ENCODE data around the gene COL2A1. TPM values are rescaled to one million over a fixed set of nuclear protein-coding genes. Genes with fewer than 3 reads are reported as not detected.

Gene COL2A1
- total RNA-seq, 2 experiments from 2014 or later = not detected

DNA sequence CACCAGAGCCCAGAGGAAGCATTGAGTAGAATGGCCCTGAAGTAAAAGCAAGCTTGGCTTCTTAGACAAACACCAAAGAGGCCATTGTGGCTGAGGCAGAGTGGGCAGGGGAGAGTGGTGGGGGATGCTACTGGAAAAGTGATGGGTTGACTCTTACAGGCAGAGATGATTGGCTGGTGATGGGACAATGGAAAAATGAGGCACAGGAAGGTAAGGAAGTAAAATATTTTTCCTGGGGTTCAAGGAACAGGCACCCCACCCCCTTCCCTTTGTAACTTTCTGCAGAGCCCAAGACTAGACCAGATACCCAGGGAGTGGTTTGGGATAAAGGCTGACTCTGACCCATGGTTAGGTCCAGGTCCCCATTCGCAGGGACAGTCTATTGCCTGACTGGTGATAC is 34.9 kb upstream of the COL2A1 start:
- ChIA-PET CTCF (no interaction called here), POLR2A (no interaction called here)
- DNase-seq = no peak
- Mint-ChIP-seq H3K9me3 (no peaks in the 10 kb centered on the region), H3K4me3 (no peak overlapping the region), H3K36me3 (peaks cover 4% of the 10 kb centered on the region), H3K27ac (no peak overlapping the region), H3K4me1 (ENCODE audit: low read depth) (peaks cover 3% of the 10 kb centered on the region), H3K27me3 (no peaks in the 10 kb centered on the region)
- intact Hi-C loops (cut with micrococcal nuclease) = no loop called here

DNA sequence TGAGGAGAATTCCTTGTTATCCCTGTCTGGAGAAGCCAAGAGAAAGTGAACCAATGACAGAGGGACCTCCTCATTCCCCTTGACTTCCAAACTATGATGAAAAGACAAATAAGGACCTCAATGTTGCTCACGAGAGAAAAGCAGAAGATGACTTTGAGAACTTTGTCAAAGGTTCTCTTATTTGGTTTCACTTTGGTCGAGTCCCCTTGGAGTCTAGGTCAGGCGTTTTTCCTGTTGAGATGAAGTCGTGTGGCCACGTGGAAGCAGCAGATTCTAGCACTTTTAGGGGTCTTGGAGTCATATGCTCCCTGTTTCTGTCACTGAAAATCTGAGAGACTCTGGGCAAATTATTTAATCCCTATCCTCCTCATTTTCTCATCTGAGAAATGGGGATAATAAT is 33.8 kb upstream of the COL2A1 start:
- ChIA-PET CTCF (no interaction called here), POLR2A (no interaction called here)
- no peak overlapping the region for H3K4me3 Mint-ChIP-seq
- H3K27me3 Mint-ChIP-seq = no peaks in the 10 kb centered on the region
- no peaks in the 10 kb centered on the region for H3K36me3 Mint-ChIP-seq
- no peak overlapping the region for H3K27ac Mint-ChIP-seq
- H3K9me3 Mint-ChIP-seq = no peaks in the 10 kb centered on the region
- intact Hi-C loops (cut with micrococcal nuclease) = no loop called here
- H3K4me1 Mint-ChIP-seq (ENCODE audit: low read depth) = peaks cover 3% of the 10 kb centered on the region
- DNase-seq = no peak

DNA sequence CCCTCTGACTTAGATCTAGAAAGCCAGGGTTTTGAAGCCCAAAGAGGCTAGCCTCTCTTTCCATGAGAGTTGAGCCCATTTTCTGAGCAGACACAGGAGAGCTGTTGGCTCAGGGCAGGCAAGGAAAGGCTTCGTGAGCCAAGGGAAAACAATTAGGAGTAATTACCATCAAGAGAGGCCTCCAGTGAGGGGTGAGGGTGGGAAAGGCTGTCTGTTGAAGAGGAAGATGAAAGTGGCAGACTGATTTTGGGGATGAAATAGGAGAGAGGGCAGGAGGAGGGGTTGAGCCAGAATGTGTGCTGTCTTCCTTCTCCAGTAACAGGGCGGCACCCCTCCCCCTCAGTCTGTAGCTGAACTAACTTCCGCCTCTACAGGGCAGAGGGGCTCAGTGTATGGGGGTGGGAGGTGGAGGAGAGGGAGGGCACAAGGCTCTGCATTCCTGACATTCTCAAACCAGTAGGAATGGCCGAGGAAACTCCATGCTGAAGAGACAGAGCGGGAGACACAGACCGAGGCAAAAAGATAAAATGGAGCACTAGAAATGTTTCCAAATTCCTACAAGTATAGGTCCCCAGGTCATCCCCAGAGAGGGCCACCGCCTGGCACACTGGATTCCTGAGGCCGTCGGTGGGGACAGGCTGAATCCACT is 33.1 kb upstream of the COL2A1 start:
- intact Hi-C loops (cut with micrococcal nuclease) = no loop called here
- H3K4me1 Mint-ChIP-seq (ENCODE audit: low read depth) = peaks cover 3% of the 10 kb centered on the region
- H3K27me3 Mint-ChIP-seq = no peaks in the 10 kb centered on the region
- DNase-seq = no peak
- ChIA-PET POLR2A (no interaction called here), CTCF (interaction anchor here (1.2 kb wide), 1 partner anchor 127 kb away, joined by 3 read pairs; no protein-coding TSS in a partner anchor)
- H3K4me3 Mint-ChIP-seq = no peak overlapping the region
- H3K27ac Mint-ChIP-seq = no peak overlapping the region
- no peaks in the 10 kb centered on the region for H3K9me3 Mint-ChIP-seq
- H3K36me3 Mint-ChIP-seq = no peaks in the 10 kb centered on the region

DNA sequence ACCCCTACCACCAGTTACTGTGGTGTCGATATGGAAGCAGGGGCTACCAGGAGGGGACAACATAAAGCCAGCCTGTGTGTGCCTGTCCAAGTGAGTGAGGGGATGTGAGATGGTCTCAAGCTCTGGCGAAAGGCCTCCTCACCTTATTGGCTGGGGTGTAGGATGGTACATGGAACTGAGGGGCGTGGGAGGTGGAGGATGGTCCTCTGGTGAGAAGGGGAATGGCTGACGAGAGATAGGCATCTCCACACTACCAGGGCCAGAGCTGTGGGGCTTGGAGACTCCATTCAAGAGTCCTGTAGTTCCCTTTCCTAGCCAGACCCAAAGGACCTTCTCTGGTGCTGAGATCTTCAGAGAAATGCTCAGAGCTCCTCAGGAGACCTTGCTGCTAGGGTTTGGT is 32.5 kb upstream of the COL2A1 start:
- no peaks in the 10 kb centered on the region for H3K36me3 Mint-ChIP-seq
- no peak for DNase-seq
- ChIA-PET CTCF (interaction anchor here (1.2 kb wide), 1 partner anchor 128 kb away, joined by 3 read pairs; no protein-coding TSS in a partner anchor), POLR2A (no interaction called here)
- intact Hi-C loops (cut with micrococcal nuclease) = no loop called here
- no peaks in the 10 kb centered on the region for H3K27me3 Mint-ChIP-seq
- H3K9me3 Mint-ChIP-seq = no peaks in the 10 kb centered on the region
- no peak overlapping the region for H3K27ac Mint-ChIP-seq
- H3K4me1 Mint-ChIP-seq (ENCODE audit: low read depth) = peaks cover 3% of the 10 kb centered on the region
- no peak overlapping the region for H3K4me3 Mint-ChIP-seq

DNA sequence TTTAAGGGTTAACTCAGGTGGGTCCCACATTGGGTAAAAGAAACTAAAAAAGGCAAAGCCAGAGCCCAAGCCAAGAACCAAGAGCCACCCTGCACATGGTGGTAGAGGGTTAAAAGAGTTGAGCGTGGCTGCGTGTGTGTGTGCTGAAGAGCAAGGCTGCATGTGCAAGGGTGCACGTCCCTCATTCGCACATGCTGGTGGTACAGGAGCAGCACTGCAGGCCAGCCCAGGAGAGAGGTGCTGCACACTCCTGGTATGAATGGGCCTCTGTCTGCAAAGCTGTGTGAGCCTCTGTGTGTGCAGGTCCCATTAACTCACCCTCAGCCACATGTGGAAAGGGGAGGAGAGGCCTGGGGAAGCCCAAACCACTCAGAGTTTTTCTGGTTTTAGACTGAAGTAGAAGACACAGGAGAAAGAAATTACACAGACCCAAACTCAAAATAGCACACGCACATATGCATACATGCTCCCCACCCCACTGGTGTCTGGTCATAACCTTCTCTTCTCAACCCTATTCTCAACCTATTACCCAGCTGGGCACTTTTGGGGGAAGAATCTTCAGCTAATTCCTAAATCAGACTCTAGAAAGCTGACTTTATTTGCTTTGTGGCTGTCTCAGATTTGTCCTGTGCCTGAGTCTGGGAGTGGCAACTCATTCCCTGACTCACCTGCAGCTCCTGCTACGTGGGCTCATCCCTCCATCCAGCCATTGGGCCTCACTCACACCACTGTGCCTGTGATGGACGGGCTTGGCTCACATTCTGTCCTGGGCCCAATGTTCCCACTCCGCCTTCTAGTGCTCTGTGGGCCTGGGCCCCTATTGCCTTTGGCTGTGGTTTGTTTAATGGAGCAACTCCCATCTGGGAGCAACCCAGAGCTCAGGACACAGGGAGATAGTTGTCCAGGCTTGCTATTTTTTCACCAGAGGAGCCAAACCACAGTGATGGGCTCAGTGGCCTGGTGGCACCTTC is 30.8 kb upstream of the COL2A1 start:
- DNase-seq = no peak
- H3K4me3 Mint-ChIP-seq = no peak overlapping the region
- intact Hi-C loops (cut with micrococcal nuclease) = no loop called here
- peaks cover 3% of the 10 kb centered on the region for H3K4me1 Mint-ChIP-seq (ENCODE audit: low read depth)
- CTCF ChIA-PET = interaction anchor here (1.0 kb wide), 1 partner anchor 86 kb away, joined by 3 read pairs; no protein-coding TSS in a partner anchor
- no peak overlapping the region for H3K27ac Mint-ChIP-seq
- H3K27me3 Mint-ChIP-seq = no peaks in the 10 kb centered on the region
- POLR2A ChIA-PET = no interaction called here
- no peaks in the 10 kb centered on the region for H3K9me3 Mint-ChIP-seq
- H3K36me3 Mint-ChIP-seq = no peaks in the 10 kb centered on the region

DNA sequence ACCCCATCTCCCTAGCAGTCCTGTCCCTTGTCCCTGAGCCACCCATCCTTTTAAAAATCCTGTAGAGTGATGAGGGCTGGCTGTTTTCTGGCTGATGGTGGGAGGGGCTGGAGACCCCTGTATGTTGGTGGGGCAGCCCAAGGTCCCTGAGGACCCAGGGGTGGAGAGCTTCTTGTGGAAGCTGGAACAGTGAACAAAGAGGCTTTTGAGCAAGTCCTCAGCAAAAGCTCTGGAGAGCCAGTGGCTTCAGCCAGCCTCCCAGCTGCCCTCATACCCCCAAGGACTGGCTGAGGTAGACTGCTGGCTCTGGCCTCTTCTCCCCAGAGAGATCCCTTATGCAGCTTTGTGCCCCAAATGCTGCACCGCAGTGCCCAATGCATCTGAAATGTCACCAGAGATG is 29.2 kb upstream of the COL2A1 start:
- H3K27me3 Mint-ChIP-seq = no peaks in the 10 kb centered on the region
- intact Hi-C loops (cut with micrococcal nuclease) = no loop called here
- no peak overlapping the region for H3K4me3 Mint-ChIP-seq
- no peak for DNase-seq
- POLR2A ChIA-PET = no interaction called here
- H3K36me3 Mint-ChIP-seq = no peaks in the 10 kb centered on the region
- CTCF ChIA-PET = no interaction called here
- H3K4me1 Mint-ChIP-seq (ENCODE audit: low read depth) = peaks cover 3% of the 10 kb centered on the region
- H3K27ac Mint-ChIP-seq = no peak overlapping the region
- no peaks in the 10 kb centered on the region for H3K9me3 Mint-ChIP-seq

DNA sequence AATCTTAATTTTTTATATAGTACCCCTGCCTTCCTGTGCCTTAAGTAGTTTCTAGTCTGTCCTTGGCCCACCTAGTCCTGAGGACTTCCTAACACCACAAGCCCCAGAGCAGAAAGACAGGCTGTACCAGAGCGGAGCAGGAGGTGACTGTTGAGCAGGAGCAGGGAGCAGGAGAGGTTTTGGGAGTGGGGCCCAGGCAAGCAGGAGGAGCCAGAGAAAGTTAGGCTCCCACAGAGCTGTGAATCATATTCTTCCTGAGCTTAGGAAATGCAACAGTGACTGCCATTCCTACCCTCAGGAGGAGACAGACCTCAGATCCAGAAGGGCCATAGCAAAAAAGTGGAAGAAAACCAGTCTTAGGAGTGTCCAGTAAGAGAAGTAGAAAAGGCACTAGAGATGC is 28.3 kb upstream of the COL2A1 start:
- Mint-ChIP-seq H3K4me1 (ENCODE audit: low read depth) (no peaks in the 10 kb centered on the region), H3K27ac (no peak overlapping the region), H3K36me3 (no peaks in the 10 kb centered on the region), H3K4me3 (no peak overlapping the region), H3K9me3 (no peaks in the 10 kb centered on the region), H3K27me3 (no peaks in the 10 kb centered on the region)
- DNase-seq = no peak
- intact Hi-C loops (cut with micrococcal nuclease) = no loop called here
- POLR2A ChIA-PET = no interaction called here
- CTCF ChIA-PET = no interaction called here

DNA sequence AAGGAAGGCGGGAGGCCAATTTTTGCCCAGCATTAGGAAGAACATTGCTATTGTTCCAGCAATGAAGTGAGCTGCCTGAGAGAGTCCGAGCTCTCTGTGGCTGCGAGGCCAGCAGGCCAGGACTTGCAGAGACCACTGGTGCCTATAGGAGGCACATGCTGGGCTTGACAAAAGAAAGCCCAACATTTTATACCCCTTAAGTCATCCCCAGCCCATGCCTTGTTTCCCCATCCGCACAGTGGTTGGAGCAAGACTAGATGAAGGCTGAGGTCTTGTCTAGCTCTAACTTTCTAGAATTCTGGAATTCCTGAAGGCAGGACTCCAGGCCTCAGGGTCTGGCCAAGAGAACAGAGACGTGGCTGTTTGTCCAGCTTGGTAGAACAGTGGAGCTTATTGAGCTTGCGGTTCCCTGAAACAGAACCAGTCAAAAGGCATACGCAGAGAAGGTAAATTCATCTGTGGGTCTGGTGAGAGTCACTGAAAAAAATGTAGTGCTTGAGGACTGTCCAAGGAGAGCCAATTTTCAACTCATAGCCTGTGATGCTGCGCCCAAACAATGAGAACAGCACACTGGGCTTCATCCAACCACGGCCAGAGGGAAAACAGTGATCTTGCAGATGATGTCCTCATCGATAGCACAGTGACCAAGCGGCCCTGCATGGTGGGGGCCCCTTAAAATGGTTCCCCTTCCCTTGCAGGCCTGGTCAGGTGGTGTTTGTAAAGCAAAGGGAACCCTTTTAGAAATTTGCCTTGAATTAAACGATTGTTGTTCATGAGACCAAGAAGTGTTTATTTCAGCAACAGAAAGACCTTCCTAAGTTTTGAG is 27.1 kb upstream of the COL2A1 start:
- no peaks in the 10 kb centered on the region for H3K4me1 Mint-ChIP-seq (ENCODE audit: low read depth)
- intact Hi-C loops (cut with micrococcal nuclease) = no loop called here
- no peaks in the 10 kb centered on the region for H3K27me3 Mint-ChIP-seq
- no peaks in the 10 kb centered on the region for H3K9me3 Mint-ChIP-seq
- POLR2A ChIA-PET = no interaction called here
- H3K36me3 Mint-ChIP-seq = no peaks in the 10 kb centered on the region
- H3K4me3 Mint-ChIP-seq = no peak overlapping the region
- DNase-seq = no peak
- CTCF ChIA-PET = interaction anchor here (1.5 kb wide), 1 partner anchor 140 kb away, joined by 4 read pairs; no protein-coding TSS in a partner anchor
- H3K27ac Mint-ChIP-seq = no peak overlapping the region

DNA sequence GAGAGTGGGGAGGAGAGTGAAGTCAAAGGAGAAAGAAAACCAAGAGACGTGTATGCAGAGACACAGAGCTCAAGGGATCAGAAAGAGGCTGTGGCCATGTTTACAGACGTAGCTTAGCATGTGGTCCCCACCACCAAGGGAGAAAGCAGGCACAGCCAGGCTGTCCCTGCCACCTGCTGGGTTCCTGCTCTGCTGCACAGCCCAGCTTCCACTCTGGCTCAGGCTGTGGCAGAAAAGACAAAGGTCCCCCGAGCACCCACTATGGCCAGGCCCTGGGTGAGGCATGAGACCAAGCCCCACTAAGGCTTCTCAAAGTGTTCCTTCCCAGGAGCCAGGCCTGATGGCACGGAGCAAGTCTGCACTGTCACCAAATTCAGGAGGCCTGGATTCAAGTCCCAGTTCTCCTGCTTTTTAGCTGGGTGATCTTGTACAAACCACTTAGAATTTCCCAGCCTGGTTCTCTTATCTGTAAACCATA is 25.9 kb upstream of the COL2A1 start:
- no peak for DNase-seq
- no peak overlapping the region for H3K27ac Mint-ChIP-seq
- H3K9me3 Mint-ChIP-seq = no peaks in the 10 kb centered on the region
- ChIA-PET CTCF (interaction anchor here (1.5 kb wide), 1 partner anchor 141 kb away, joined by 4 read pairs; no protein-coding TSS in a partner anchor), POLR2A (no interaction called here)
- intact Hi-C loops (cut with micrococcal nuclease) = no loop called here
- no peaks in the 10 kb centered on the region for H3K36me3 Mint-ChIP-seq
- H3K27me3 Mint-ChIP-seq = no peaks in the 10 kb centered on the region
- no peak overlapping the region for H3K4me3 Mint-ChIP-seq
- no peaks in the 10 kb centered on the region for H3K4me1 Mint-ChIP-seq (ENCODE audit: low read depth)

DNA sequence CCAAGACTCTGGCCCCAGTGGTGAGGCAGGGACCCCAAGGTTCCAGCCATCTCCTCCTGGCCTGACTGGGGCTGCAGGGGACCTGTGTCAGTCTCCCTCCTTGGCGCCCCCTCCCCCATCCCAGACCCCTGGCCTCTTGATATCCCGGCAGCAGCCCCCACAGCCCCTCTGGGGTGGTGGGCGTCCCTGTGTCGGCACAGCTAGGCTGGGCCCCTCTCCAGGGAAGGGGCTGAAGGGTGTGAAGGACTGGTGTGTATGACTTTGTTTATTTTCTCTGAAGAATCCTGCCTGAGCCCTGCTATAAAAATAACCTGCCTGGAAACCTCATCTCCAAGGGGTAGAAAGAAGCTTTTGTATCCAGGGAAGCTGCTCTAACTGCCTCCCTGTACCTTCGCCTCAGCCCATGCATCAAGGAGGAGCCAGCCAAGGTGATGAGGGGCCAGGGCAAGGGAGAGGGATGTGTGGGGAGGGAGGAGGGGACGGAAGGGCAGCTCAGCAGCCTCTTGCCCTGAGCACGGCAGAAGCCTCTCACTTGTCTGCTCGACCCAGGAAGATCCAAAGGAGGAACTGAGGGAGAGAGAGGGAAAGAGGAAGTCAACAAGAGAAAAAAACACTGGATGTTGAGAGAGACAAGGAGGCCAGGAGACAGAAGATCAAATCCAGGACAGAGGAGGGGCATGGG is 25.4 kb upstream of the COL2A1 start:
- POLR2A ChIA-PET = no interaction called here
- no peak overlapping the region for H3K27ac Mint-ChIP-seq

DNA sequence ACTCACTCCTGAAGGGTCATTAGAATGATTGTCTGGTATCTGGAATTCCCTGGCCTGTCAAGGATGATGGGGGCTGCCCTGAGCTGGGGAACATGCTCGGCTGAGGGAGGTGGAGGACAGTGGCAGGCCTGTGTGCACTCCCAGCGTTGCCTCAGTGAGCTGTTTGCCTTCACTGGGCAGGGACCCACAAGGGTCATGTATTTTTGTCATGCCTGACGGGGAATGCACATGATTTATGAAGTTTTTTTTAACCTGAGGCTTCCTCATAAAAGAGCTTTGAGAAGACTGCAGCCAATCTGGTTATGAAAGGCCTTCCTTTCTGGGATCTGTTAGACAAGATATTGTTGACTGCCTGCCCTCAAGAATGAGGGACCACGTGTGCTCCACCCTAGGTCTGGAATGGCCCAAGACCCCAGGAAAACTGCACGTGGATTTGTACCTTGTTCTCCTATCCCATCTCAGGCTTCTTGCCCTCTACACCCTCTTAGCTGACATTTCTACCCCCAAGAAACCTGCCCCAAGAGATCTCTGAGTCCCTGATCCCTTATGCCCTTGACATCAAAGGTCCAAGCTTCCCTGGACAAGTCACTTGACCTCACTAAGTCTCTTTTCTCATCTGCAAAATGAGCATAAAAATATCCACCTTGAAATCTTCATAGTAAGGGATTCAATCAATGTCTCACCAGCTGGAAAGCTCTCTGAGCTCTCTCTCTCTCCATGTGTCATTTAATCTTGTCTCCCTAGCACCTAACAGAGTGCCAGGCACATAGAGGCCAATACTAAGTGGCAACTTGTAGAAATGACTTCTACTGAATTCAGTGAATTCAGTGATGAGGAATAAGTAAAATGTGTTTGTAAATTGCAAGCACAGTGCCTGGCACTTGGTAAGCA is 24.5 kb upstream of the COL2A1 start:
- Mint-ChIP-seq H3K4me3 (no peak overlapping the region), H3K27ac (no peak overlapping the region), H3K4me1 (ENCODE audit: low read depth) (no peaks in the 10 kb centered on the region), H3K9me3 (no peaks in the 10 kb centered on the region), H3K27me3 (no peaks in the 10 kb centered on the region), H3K36me3 (no peaks in the 10 kb centered on the region)
- CTCF ChIA-PET = no interaction called here
- DNase-seq = no peak
- POLR2A ChIA-PET = no interaction called here
- intact Hi-C loops (cut with micrococcal nuclease) = no loop called here

More for the DNA sequence above, 25.4 kb upstream of the COL2A1 start:
- DNase-seq = no peak
- Mint-ChIP-seq H3K4me1 (ENCODE audit: low read depth) (no peaks in the 10 kb centered on the region), H3K27me3 (no peaks in the 10 kb centered on the region), H3K4me3 (no peak overlapping the region), H3K9me3 (no peaks in the 10 kb centered on the region), H3K36me3 (no peaks in the 10 kb centered on the region)
- CTCF ChIA-PET = interaction anchor here (1.5 kb wide), 1 partner anchor 142 kb away, joined by 4 read pairs; no protein-coding TSS in a partner anchor
- intact Hi-C loops (cut with micrococcal nuclease) = no loop called here

Measured in activated CD4-positive, alpha-beta memory T cell treated with anti-CD3 and anti-CD28 coated beads for 36 hours (primary cell).